GM20431 (cell line): Measurements from ENCODE around the gene CYB5RL.

Source experiments
- in situ Hi-C: fragments of 300-500 bp; cut with MseI, MboI; formaldehyde crosslinking; loops from one replicate; pipeline ENCODE4 v1.15.0; 2020; ENCODE audit warnings: low sequenced_read_pairs; ENCODE audit not compliant: unreplicated experiment

CYB5RL gene

DNA sequence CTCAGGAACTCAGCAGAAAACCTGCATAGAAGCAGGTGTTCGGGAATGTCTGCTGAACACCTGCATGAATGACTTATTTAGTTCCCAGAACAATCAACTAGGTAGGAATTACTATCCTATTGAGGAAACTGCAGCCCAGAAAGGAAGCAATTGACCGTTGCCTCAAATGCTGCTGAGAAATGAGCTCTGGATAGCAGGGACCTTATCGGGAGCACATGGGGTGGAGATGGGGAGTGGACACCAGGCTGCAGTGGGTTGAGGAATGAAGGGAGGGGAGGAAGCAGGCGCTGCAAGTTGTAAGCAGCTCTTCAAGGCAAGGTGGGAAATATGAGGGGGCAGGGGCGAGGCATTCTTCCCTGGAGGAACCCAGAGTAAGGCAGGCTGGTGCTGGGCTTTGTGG, 36.3 kb downstream of the CYB5RL start:
- in situ Hi-C loops, result no loop called here

DNA sequence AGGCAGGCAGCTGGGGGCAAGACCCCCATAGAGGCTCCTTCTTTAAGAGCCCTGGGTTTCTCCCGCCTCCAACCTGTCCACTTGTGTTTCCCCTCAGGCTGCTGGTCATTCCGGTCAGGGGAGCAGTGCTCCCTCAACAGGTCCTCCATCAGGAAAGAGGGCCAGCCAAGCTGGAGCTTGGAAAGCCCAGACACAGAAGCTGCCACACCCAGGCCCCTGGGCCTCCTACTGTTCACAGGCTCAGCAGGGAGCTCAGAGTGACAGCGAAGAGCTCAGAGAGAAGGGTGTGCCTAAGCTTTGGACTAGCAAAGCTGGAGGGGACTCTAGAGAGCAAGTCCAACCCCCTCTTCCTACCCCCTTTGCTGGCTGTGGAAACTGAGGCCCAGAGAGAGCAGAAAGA, 36.8 kb downstream of the CYB5RL start:
- in situ Hi-C loops, result no loop called here

DNA sequence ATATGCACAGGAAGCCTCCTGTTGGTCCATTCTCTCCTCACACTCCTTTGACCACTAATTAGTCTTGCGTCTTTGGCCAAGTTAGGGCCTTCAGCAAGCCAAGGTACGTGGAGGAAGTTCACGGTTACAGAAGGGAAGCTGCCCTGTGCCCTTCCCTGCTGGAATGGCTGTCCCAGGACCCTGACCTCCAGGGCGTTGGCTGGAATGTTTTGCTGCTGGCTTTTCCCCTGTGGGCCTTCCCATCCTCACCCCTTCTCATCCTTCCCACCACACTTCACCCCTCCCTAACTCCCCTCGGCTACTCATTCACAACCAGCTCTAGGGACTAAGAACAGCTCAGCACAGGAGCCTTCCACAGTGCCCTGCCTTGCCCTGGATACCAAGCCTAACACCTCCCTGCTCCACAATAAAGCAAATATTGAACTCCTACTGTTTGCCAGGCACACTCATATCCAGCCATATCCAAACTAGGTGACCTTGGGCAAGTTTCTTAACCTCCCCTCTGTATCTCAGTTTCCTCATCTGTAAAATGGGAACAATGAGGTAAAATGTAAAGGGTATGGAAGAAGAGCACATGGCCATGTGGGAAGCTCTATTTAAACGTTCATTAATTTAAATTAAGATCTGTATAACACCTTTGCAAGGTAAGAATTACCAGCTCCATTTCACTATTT, 38.2 kb downstream of the CYB5RL start:
- in situ Hi-C loops, result no loop called here

DNA sequence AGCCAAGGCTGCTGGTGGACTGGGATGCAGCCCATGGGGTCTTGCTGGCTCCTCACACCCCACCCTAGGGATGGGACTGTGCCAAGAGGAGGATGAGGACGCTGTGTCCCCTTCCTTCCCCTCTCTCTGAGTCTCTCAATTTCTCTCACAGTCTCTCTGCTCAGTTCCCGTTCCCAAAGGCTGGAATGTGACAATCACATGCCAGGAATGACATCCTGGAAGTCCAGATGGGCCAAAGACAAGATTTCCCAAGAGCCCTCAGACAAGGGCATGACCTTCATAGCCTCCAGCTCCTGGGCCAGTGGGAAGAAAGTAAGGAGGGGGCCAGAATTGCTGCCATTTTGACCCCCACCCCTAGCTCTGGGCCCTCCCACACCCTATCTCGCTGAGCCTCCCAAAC, 39.5 kb downstream of the CYB5RL start:
- in situ Hi-C loops, result no loop called here

DNA sequence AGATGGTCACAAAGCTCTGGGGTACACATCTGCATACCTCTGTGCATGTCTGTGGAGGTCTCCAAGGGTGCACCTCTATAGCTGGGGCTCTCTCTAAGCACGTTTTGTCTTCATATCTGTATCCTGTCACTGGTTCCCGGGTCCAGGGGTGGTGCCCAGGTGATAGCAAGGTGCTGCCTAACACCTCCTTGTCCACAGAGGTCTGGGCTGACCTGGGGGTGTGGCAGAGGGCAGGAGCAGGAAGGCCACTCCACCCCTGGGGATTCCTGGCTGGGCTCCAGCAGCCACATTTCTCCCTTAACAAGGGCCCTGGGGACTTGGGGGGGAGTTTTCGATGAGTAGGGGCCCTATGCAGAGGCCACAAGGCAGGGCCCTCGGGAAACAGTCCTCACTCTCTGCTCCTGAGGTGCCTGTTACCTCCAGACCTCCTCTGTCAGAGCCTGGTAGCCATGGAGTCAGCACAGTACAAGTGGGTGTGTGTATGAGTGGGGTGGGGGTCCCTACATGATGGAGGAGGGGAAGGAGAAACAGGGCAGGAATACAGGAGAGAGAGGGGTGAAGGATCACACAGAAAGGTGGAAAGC, 40.0 kb downstream of the CYB5RL start:
- in situ Hi-C loops, result no loop called here

DNA sequence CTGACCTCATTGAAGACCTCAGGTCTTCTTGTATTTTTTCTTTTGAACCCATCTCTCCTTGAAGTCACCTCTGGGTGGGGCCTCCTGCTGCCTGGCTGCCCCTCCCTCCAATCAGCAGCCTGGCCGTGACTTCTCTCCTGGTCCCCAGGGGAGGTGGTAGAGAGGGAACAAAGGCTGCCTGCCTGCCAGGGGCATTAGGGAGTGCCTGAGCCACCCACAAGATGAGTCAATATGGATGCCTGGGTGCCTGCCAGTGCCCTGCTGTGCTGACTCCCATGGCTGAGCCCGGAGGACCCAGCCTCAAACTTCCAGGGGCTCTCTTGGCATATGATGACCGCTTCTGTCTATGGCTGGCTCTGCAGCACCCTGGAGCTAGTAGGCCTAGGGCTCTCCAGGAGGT, 41.8 kb downstream of the CYB5RL start:
- in situ Hi-C loops, result no loop called here

DNA sequence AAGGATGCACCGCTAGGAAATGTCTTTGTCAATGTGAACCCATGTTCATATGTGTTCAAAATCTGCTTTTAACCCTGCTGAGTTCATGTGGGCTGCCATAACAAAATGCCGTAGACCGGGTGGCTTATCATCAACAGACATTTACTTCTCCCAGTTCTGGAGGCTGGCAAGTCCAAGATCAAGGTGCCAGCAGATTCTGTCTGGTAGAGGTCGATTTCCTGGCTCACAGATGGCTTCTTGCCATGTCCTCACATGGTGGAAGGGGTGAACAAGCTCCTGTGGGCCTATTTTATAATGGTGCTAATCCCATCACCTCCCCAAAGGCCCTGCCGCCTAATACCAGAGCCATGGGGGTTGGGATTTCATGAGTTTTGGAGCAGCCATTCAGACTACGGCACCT, 42.4 kb downstream of the CYB5RL start:
- in situ Hi-C loops, result no loop called here

DNA sequence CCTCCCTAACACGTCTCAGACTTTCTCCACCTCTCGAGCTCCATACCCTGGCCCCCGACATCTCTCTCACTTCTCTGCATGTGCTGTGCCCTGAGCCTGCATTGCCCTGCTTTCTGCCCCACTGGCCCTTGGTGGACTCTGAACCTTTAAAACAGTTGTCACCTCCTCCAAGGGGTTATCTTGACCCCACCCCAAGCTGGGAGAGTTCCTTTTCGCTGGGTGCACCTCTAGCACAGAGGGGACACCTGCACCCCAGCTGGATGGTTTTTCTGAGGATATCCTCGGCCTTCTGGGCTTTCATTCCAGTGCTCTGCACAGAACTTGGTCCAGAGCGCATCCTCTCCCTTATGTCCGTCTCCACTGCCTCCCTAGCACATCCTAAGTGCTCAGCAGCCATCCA, 42.8 kb downstream of the CYB5RL start:
- in situ Hi-C loops, result no loop called here

DNA sequence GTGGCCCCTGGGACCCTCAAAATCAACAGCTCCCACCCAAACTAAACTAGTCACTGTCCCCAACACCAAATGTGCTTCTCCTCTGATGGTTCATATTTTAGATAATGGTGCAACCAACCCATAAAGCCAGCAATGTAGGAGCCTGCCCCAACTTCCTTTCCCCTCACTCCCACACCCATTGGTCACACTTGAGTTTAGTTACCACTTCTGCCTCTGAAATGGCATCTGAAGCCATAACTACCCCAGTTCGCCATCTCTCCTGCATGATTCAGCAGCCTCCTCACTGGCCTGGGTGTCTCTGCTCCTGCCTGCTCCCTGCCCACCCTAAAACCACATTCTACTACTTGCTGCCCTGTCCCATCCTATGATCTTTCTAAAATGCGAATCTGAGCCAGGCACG, 43.6 kb downstream of the CYB5RL start:
- in situ Hi-C loops, result no loop called here

DNA sequence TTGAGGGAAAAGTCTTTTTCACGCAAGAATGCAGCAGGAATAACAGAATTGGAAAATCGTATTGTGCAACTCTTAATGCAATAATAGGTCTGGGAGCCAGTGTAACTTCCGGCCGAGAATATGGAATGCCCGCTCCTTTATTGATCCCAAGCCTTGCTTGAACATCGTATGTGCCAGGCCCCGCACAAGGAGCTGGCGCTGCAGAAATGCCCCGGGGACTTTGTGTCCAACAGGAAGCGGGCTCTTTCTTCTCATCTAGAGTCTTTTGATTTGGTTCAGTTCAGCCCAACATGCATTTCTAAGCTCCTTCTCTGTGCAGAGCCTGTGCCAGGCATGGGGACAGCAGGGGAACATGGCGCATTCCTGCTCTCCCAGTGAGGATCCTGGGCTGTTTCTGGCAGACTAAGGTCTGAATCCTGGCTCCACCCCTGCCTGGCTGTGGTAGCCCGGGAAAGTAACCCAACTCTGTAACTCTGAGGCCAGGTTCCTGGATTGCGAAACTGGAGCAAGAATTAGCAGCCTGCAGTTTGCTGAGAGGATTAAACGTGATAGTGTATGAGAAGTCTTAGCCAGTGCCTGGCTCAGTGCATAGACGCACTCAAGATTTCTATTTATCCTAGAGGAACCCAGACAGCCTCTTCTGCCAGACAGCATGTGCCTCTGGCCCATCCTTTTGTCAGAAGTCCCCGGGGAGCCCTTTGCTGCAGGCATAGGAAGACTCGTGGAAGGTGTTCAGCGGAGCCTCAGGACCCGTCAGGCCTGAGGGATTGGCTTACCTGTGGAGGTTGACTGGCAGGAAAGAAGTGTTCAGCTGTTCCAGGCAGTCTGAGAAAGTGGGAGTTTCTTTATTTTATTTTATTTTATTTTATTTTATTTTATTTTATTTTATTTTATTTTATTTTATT, 46.0 kb downstream of the CYB5RL start:
- in situ Hi-C loops, result no loop called here

DNA sequence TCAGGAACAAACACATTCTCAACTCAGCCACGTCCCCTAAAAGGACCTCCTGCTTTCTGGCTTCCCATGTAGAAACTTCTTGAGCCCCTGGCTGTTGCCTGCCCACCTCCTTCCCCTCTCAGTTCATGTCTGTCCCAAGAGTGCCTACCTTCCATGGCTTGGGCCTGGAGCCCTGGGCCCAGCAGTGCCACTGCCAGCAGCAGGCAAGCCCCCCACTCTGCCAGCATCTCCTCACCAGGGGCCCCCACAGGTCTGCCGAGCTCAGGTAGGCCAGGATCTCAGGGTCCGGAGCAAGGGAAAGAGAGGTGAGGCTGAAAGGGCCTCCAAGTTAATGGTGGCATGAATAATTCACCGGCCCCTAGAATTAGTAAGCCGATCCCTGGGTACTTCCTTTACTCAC, 47.1 kb downstream of the CYB5RL start, which contains the start of gene CDCP2:
TSS of gene CDCP2 (minus strand) at position 305 of the 400 bp plus-strand sequence. CDS start at position 227, 78 bp downstream.
- in situ Hi-C loops, result no loop called here

DNA sequence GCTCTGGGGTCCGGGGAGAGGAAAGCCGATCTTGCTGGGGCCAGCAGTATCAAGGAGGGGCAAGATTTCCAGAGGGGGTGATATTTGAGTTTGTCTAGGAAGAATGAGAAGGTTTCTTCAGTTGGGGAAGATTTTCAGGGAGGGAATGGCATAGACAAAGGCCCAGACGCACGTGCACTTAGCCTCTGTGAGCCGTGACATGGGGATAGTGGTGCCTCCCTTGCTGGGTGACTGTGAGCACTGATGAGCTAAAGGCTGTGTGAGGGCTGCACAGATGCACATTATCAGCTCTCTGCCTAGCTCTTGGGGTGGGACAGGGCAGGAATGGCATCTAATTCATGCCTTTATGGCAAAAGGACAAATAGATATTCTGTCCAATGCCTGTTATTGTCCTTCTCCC, 48.8 kb downstream of the CYB5RL start:
- in situ Hi-C loops, result no loop called here
